ENCODE data around the gene GPR87. TPM values are rescaled to one million over a fixed set of nuclear protein-coding genes. Genes with fewer than 3 reads are reported as not detected.

The GPR87 gene
- polyA plus RNA-seq, 12 donors: 1.4 to 7.4 (median 5.0) TPM; not detected in 9

Other genes starting within 250 kb of the GPR87 start
- gene MED12L, start 231.2 kb downstream of the GPR87 start, polyA plus RNA-seq (ENCODE audit: insufficient read length in 12 of 12): 10 to 100 TPM in 2 of 12 donors, 1 to 10 TPM in 9, not detected in 1; 5.6 to 13.4 (median 8.3) TPM
- under 1 TPM in 4 of 12 donors, not detected in 8; 0.09 to 0.82 (median 0.51) TPM for gene GPR171, start 113.6 kb downstream of the GPR87 start, polyA plus RNA-seq (ENCODE audit: insufficient read length in 12 of 12)
- gene P2RY14, start 38.3 kb downstream of the GPR87 start, polyA plus RNA-seq (ENCODE audit: insufficient read length in 12 of 12): 1 to 10 TPM in 10 of 12 donors, under 1 TPM in 1, not detected in 1; 0.83 to 5.2 (median 1.4) TPM
- 1 to 10 TPM in 10 of 12 donors, under 1 TPM in 1, not detected in 1; 0.99 to 3.8 (median 1.3) TPM for gene P2RY13, start 12.7 kb upstream of the GPR87 start, polyA plus RNA-seq (ENCODE audit: insufficient read length in 12 of 12)
- 1 to 10 TPM in 4 of 12 donors, under 1 TPM in 6, not detected in 2; 0.41 to 2.5 (median 0.90) TPM for gene P2RY12, start 67.9 kb upstream of the GPR87 start, polyA plus RNA-seq (ENCODE audit: insufficient read length in 12 of 12)
- gene IGSF10, start 144.2 kb upstream of the GPR87 start, polyA plus RNA-seq (ENCODE audit: insufficient read length in 12 of 12): 10 to 100 TPM in 4 of 12 donors, 1 to 10 TPM in 7, not detected in 1; 3.4 to 37.7 (median 6.8) TPM

All from muscle of arm (tissue), 12 donors.